ENCODE results near the gene LRIG2. TPM values are rescaled to one million over a fixed set of nuclear protein-coding genes. Genes with fewer than 3 reads are reported as not detected.

The LRIG2 gene
- total RNA-seq, 1 experiment from 2014 or later: 6.1 TPM

- CTCF ChIA-PET: no interaction called here
- intact Hi-C loops (cut with micrococcal nuclease): no loop called here
- no peak overlapping the region for H3K4me2 ChIP-seq (ENCODE audit: low read length)
These were observed 63.5 kb downstream of the LRIG2 start for GRCh38 chr1:113136476-113136875.

GRCh38 chr1:113137563-113137962, 64.6 kb downstream of the LRIG2 start:
- Histone ChIP-seq H3K4me1 (ENCODE audit: insufficient read depth, low read length) (peaks cover 20% of the 10 kb centered on the region), H3K9me3 (ENCODE audit: low read length) (no peaks in the 10 kb centered on the region), H3K9me2 (replicated peaks; ENCODE audit: low read length) (no peaks in the 10 kb centered on the region), H3F3A (ENCODE audit: low read length, unreplicated experiment) (no peaks in the 10 kb centered on the region), H3K27me3 (ENCODE audit: low read length) (no peaks in the 10 kb centered on the region), H3K79me2 (ENCODE audit: low read length) (no peaks in the 10 kb centered on the region), H3K36me3 (ENCODE audit: low read depth, low read length) (no peaks in the 10 kb centered on the region), H4K20me1 (ENCODE audit: low read length) (no peaks in the 10 kb centered on the region), H3K27ac (ENCODE audit: low read length) (no peak overlapping the region), H3K4me3 (ENCODE audit: low read length) (no peak overlapping the region), H3K9ac (ENCODE audit: low read length) (no peak overlapping the region), H3K4me2 (ENCODE audit: low read length) (no peak overlapping the region), H2AFZ (ENCODE audit: low read length) (no peak overlapping the region)
- ChIA-PET CTCF (interaction anchor here (0.6 kb wide), 1 partner anchor 297 kb away, joined by 7 read pairs; no protein-coding TSS in a partner anchor), POLR2A (ENCODE audit: unreplicated experiment) (no interaction called here)
- TF ChIP-seq EZH2 (IDR thresholded peaks at IDR 0.05; ENCODE audit: low read length, unreplicated experiment): no peak
- ATAC-seq (no peak), DNase-seq (no peak)
- intact Hi-C loops (cut with micrococcal nuclease): no loop called here
- no TSS peak for BruUV-seq (replicated peaks)

More at GRCh38 chr1:113136476-113136875, 63.5 kb downstream of the LRIG2 start:
- no peaks in the 10 kb centered on the region for H3F3A ChIP-seq (ENCODE audit: low read length, unreplicated experiment)
- ATAC-seq (no peak), DNase-seq (no peak)
- peaks cover 9% of the 10 kb centered on the region for H3K4me1 ChIP-seq (ENCODE audit: insufficient read depth, low read length)
- no peaks in the 10 kb centered on the region for H3K79me2 ChIP-seq (ENCODE audit: low read length)
- H3K9ac ChIP-seq (ENCODE audit: low read length): no peak overlapping the region
- H4K20me1 ChIP-seq (ENCODE audit: low read length): no peaks in the 10 kb centered on the region
- H3K4me3 ChIP-seq (ENCODE audit: low read length): no peak overlapping the region
- no TSS peak for BruUV-seq (replicated peaks)
- H3K27ac ChIP-seq (ENCODE audit: low read length): no peak overlapping the region
- POLR2A ChIA-PET (ENCODE audit: unreplicated experiment): interaction anchor here (0.6 kb wide), 1 partner anchor 297 kb away, joined by 3 read pairs; no protein-coding TSS in a partner anchor
- H3K9me2 ChIP-seq (replicated peaks; ENCODE audit: low read length): no peaks in the 10 kb centered on the region
- no peaks in the 10 kb centered on the region for H3K27me3 ChIP-seq (ENCODE audit: low read length)
- H3K9me3 ChIP-seq (ENCODE audit: low read length): no peaks in the 10 kb centered on the region
- H2AFZ ChIP-seq (ENCODE audit: low read length): no peak overlapping the region
- TF ChIP-seq EZH2 (IDR thresholded peaks at IDR 0.05; ENCODE audit: low read length, unreplicated experiment) (no peak), EZH2phosphoT487 (IDR thresholded peaks at IDR 0.05; ENCODE audit: borderline replicate concordance, low read length) (no peak), CTCF (conservative IDR thresholded peaks at IDR 0.05; ENCODE audit: low read depth, low read length) (no peak)
- no peaks in the 10 kb centered on the region for H3K36me3 ChIP-seq (ENCODE audit: low read depth, low read length)

- no peak for ATAC-seq
- CTCF ChIA-PET: interaction anchor here (1.0 kb wide), 1 partner anchor 16 kb away, joined by 3 read pairs; no protein-coding TSS in a partner anchor
These were observed 65.8 kb downstream of the LRIG2 start for GRCh38 chr1:113138778-113139177.

More at GRCh38 chr1:113138778-113139177, 65.8 kb downstream of the LRIG2 start:
- Histone ChIP-seq H3K9me2 (replicated peaks; ENCODE audit: low read length) (no peaks in the 10 kb centered on the region), H3K4me3 (ENCODE audit: low read length) (no peak overlapping the region), H2AFZ (ENCODE audit: low read length) (no peak overlapping the region), H3K27me3 (ENCODE audit: low read length) (no peaks in the 10 kb centered on the region), H3K36me3 (ENCODE audit: low read depth, low read length) (no peaks in the 10 kb centered on the region), H3K4me1 (ENCODE audit: insufficient read depth, low read length) (peaks cover 21% of the 10 kb centered on the region), H3K79me2 (ENCODE audit: low read length) (no peaks in the 10 kb centered on the region), H4K20me1 (ENCODE audit: low read length) (no peaks in the 10 kb centered on the region), H3K9me3 (ENCODE audit: low read length) (no peaks in the 10 kb centered on the region), H3F3A (ENCODE audit: low read length, unreplicated experiment) (no peaks in the 10 kb centered on the region), H3K27ac (ENCODE audit: low read length) (no peak overlapping the region), H3K9ac (ENCODE audit: low read length) (no peak overlapping the region), H3K4me2 (ENCODE audit: low read length) (no peak overlapping the region)
- POLR2A ChIA-PET (ENCODE audit: unreplicated experiment): no interaction called here
- intact Hi-C loops (cut with micrococcal nuclease): no loop called here
- no peak for TF ChIP-seq EZH2 (IDR thresholded peaks at IDR 0.05; ENCODE audit: low read length, unreplicated experiment)
- no peak for TF ChIP-seq EZH2phosphoT487 (IDR thresholded peaks at IDR 0.05; ENCODE audit: borderline replicate concordance, low read length)
- TF ChIP-seq CTCF (conservative IDR thresholded peaks at IDR 0.05; ENCODE audit: low read depth, low read length): no peak
- DNase-seq: no peak
- BruUV-seq (replicated peaks): no TSS peak

All from PC-3 (cell line).